H1 (cell line): ENCODE results near the gene EDEM1. TPM values are rescaled to one million over a fixed set of nuclear protein-coding genes. Genes with fewer than 3 reads are reported as not detected.

ENCODE experiments used
- CTCF ChIA-PET: fragments of 300-600 bp; sonication (Branson Sonifier 250); formaldehyde crosslinking; loops from one replicate; lab custom pipeline; 2021; ENCODE audit not compliant: partially characterized antibody; lab: Charles Lee
- POLR2A ChIA-PET: fragments of 300-600 bp; sonication (Branson Sonifier 250); formaldehyde crosslinking; loops from one replicate; lab custom pipeline; 2021; ENCODE audit warnings: inconsistent platforms; ENCODE audit not compliant: partially characterized antibody; lab: Charles Lee
- DNase-seq, 2 experiments: peaks; one replicate each; pipeline versions ENCODE4 v3.0.0 to v3.0.0-alpha.2; 2010 to 2022; ENCODE audit warnings: low spot score in 2 of 2, low read depth in 1 of 2, mixed read lengths in 1 of 2
- FAIRE-seq: peaks from 2 replicates; lab custom pipeline; 2011; peaks lifted over from hg19 to GRCh38; lab: Jason Lieb, UNC
- H2AFZ ChIP-seq: 2 replicates; pipeline ENCODE4 v1.8.1; 2012; ENCODE audit warnings: low read length, inconsistent platforms
- H2AK5ac ChIP-seq: 2 replicates; pipeline ENCODE4 v1.6.1; 2013; ENCODE audit warnings: low read depth, low read length
- H2BK120ac ChIP-seq: replicated peaks from 2 replicates; pipeline ENCODE3; 2013; ENCODE audit warnings: low read depth, low read length, inconsistent platforms
- H2BK12ac ChIP-seq: 2 replicates; pipeline ENCODE4 v1.6.1; 2013; ENCODE audit warnings: low read depth, low read length
- H2BK15ac ChIP-seq: 2 replicates; pipeline ENCODE4 v1.6.1; 2013; ENCODE audit warnings: low read length
- H2BK20ac ChIP-seq: 2 replicates; pipeline ENCODE4 v1.6.1; 2013; ENCODE audit warnings: low read length
- H2BK5ac ChIP-seq: 2 replicates; pipeline ENCODE4 v1.6.1; 2013; ENCODE audit warnings: low read depth, low read length
- H3K14ac ChIP-seq: 2 replicates; pipeline ENCODE4 v1.6.1; 2013; ENCODE audit warnings: inconsistent platforms; ENCODE audit not compliant: insufficient read length
- H3K18ac ChIP-seq: 2 replicates; pipeline ENCODE4 v1.6.1; 2013; ENCODE audit warnings: low read length; ENCODE audit errors: extremely low read depth
- H3K23ac ChIP-seq: 2 replicates; pipeline ENCODE4 v1.6.1; 2013; ENCODE audit warnings: inconsistent platforms; ENCODE audit not compliant: insufficient read length
- H3K23me2 ChIP-seq: 2 replicates; pipeline ENCODE4 v1.6.1; 2013; ENCODE audit warnings: low read depth, low read length
- H3K27ac ChIP-seq: 2 replicates; pipeline ENCODE4 v1.6.1; 2011; ENCODE audit warnings: low read depth, low read length, inconsistent platforms
- H3K27me3 ChIP-seq, 4 experiments: replicated peaks in 1 of 4; 1 replicate in 1 of 4; 2 replicates in 3 of 4; pipeline versions ENCODE4 v1.6.1 to v1.8.1; 2011 to 2013; ENCODE audit warnings: low read length in 3 of 4, mild to moderate bottlenecking in 3 of 4, inconsistent platforms in 2 of 4, mixed read lengths in 2 of 4, moderate library complexity in 1 of 4; ENCODE audit not compliant: control insufficient read depth in 3 of 4, insufficient read depth in 3 of 4; ENCODE audit errors: extremely low read depth in 1 of 4
- H3K36me3 ChIP-seq, 4 experiments: 2 replicates each; pipeline versions ENCODE4 v1.6.1 to v1.8.1; 2011 to 2013; ENCODE audit warnings: mild to moderate bottlenecking in 4 of 4, low read length in 3 of 4, moderate library complexity in 2 of 4, control low read depth in 1 of 4, inconsistent platforms in 1 of 4; ENCODE audit not compliant: insufficient read depth in 4 of 4, control insufficient read depth in 2 of 4
- H3K4ac ChIP-seq: replicated peaks from 2 replicates; pipeline ENCODE3; 2013; ENCODE audit warnings: low read length, low read depth, mixed read lengths, inconsistent platforms; ENCODE audit not compliant: insufficient read length
- H3K4me1 ChIP-seq, 4 experiments: replicated peaks in 1 of 4; 1 replicate in 1 of 4; 2 replicates in 3 of 4; pipeline versions ENCODE4 v1.6.1 to v1.8.1; 2011 to 2013; ENCODE audit warnings: low read length in 3 of 4, inconsistent platforms in 2 of 4, mixed read lengths in 1 of 4; ENCODE audit not compliant: insufficient read depth in 4 of 4, control insufficient read depth in 3 of 4
- H3K4me2 ChIP-seq, 2 experiments: 2 replicates each; pipeline versions ENCODE4 v1.6.1 to v1.8.1; 2011 to 2013; ENCODE audit warnings: low read depth in 2 of 2, low read length in 2 of 2, control low read depth in 1 of 2, inconsistent platforms in 1 of 2, mild to moderate bottlenecking in 1 of 2; ENCODE audit not compliant: insufficient read depth in 1 of 2
- H3K4me3 ChIP-seq, 4 experiments: fragments of 200-600, 300-600 bp in 1 of 4; sonication (generic), shearing (Covaris generic), sonication (Bioruptor Twin) in 1 of 4; 2 replicates each; pipeline versions ENCODE4 v1.5.1 to v1.8.1; 2011 to 2016; ENCODE audit warnings: low read length in 4 of 4, low read depth in 3 of 4, control low read depth in 2 of 4, inconsistent platforms in 2 of 4, mild to moderate bottlenecking in 2 of 4, mixed read lengths in 1 of 4, moderate library complexity in 1 of 4; ENCODE audit not compliant: insufficient read depth in 2 of 4; ENCODE audit errors: extremely low read depth in 1 of 4
- H3K56ac ChIP-seq: replicated peaks from 2 replicates; pipeline ENCODE3; 2013; ENCODE audit warnings: low read depth, mild to moderate bottlenecking, mixed read lengths, low read length, inconsistent platforms; ENCODE audit not compliant: insufficient read length
- H3K79me1 ChIP-seq: 2 replicates; pipeline ENCODE4 v1.6.1; 2013; ENCODE audit warnings: low read depth, low read length, control low read depth
- H3K79me2 ChIP-seq, 2 experiments: 2 replicates each; pipeline versions ENCODE4 v1.6.1 to v1.8.1; 2012 to 2013; ENCODE audit warnings: low read length in 2 of 2, mild to moderate bottlenecking in 2 of 2, inconsistent platforms in 1 of 2; ENCODE audit not compliant: insufficient read depth in 2 of 2, control insufficient read depth in 1 of 2
- H3K9ac ChIP-seq, 4 experiments: replicated peaks in 1 of 4; 1 replicate in 1 of 4; 2 replicates in 3 of 4; pipeline versions ENCODE4 v1.6.1 to v1.8.1; 2011 to 2013; ENCODE audit warnings: low read depth in 3 of 4, low read length in 3 of 4, control low read depth in 2 of 4, mild to moderate bottlenecking in 2 of 4, moderate library complexity in 2 of 4, inconsistent platforms in 1 of 4; ENCODE audit errors: extremely low read depth in 1 of 4
- H3K9me3 ChIP-seq, 2 experiments: 2 replicates each; pipeline versions ENCODE4 v1.6.1 to v1.8.1; 2012 to 2013; ENCODE audit warnings: mild to moderate bottlenecking in 2 of 2, moderate library complexity in 2 of 2, control low read depth in 1 of 2, inconsistent platforms in 1 of 2, low read depth in 1 of 2, low read length in 1 of 2, mixed read lengths in 1 of 2; ENCODE audit not compliant: insufficient read depth in 2 of 2
- H4K20me1 ChIP-seq, 2 experiments: replicated peaks in 1 of 2; 2 replicates each; pipeline versions ENCODE3 to v1.8.1; 2011 to 2013; ENCODE audit warnings: inconsistent platforms in 2 of 2, low read length in 2 of 2, mild to moderate bottlenecking in 1 of 2; ENCODE audit not compliant: insufficient read depth in 2 of 2, control insufficient read depth in 1 of 2
- H4K5ac ChIP-seq: 2 replicates; pipeline ENCODE4 v1.6.1; 2013; ENCODE audit warnings: low read length, low read depth, mixed read lengths, inconsistent platforms; ENCODE audit not compliant: insufficient read length
- H4K8ac ChIP-seq: 2 replicates; pipeline ENCODE4 v1.8.0; 2013; ENCODE audit warnings: mild to moderate bottlenecking, moderate library complexity, low read length, inconsistent platforms; ENCODE audit not compliant: insufficient read depth; ENCODE audit errors: extremely low read depth
- H4K91ac ChIP-seq: replicated peaks from 2 replicates; pipeline ENCODE3; 2013; ENCODE audit warnings: low read length, mixed read lengths, inconsistent platforms; ENCODE audit not compliant: insufficient read length
- CEBPB ChIP-seq: IDR thresholded peaks from 2 replicates; pipeline ENCODE4 v1.6.1; 2012; ENCODE audit warnings: low read depth, low read length
- EP300 ChIP-seq, 2 experiments: IDR thresholded peaks; 1 replicate in 1 of 2; 2 replicates in 1 of 2; pipeline ENCODE4 v1.6.1; 2011 to 2012; ENCODE audit warnings: low read depth in 2 of 2, low read length in 2 of 2, mild to moderate bottlenecking in 2 of 2, borderline replicate concordance in 1 of 2, inconsistent platforms in 1 of 2, moderate library complexity in 1 of 2
- GTF2F1 ChIP-seq: IDR thresholded peaks from 2 replicates; pipeline ENCODE4 v1.6.1; 2012; ENCODE audit warnings: low read depth, low read length, improper control_type of control experiment, borderline replicate concordance
- KDM4A ChIP-seq: IDR thresholded peaks from one replicate; pipeline ENCODE4 v1.7.1; 2012; ENCODE audit warnings: low read depth, mild to moderate bottlenecking, moderate library complexity, low read length, inconsistent platforms; ENCODE audit not compliant: severe bottlenecking
- KDM5A ChIP-seq: fragments of 200-600 bp; IDR thresholded peaks from 2 replicates; pipeline ENCODE4 v1.7.1; 2012; ENCODE audit warnings: mild to moderate bottlenecking, low read length, inconsistent platforms, mixed read lengths
- RAD21 ChIP-seq, 2 experiments: IDR thresholded peaks in 1 of 2; conservative IDR thresholded peaks in 1 of 2; 2 replicates each; pipeline ENCODE4 v1.6.1; 2011; ENCODE audit warnings: low read depth in 2 of 2, low read length in 2 of 2, improper control_type of control experiment in 1 of 2, inconsistent platforms in 1 of 2, mild to moderate bottlenecking in 1 of 2, moderate library complexity in 1 of 2
- SP2 ChIP-seq: IDR thresholded peaks from 2 replicates; pipeline ENCODE4 v1.6.1; 2012; ENCODE audit warnings: mild to moderate bottlenecking, low read length, inconsistent platforms
- SRF ChIP-seq: IDR thresholded peaks from 2 replicates; pipeline ENCODE4 v1.6.1; 2011; ENCODE audit warnings: mild to moderate bottlenecking, low read depth, low read length, moderate library complexity
- SUZ12 ChIP-seq: fragments of 200-600 bp; sonication (generic); IDR thresholded peaks from 2 replicates; pipeline ENCODE4 v1.6.1; 2012; ENCODE audit warnings: mild to moderate bottlenecking, inconsistent platforms, low read length, moderate library complexity, mixed read lengths
- ZNF274 ChIP-seq: IDR thresholded peaks from 2 replicates; pipeline ENCODE4 v1.7.0; 2012; ENCODE audit warnings: low read length, borderline replicate concordance; ENCODE audit errors: extremely low read depth
- WGBS, 2 experiments: shearing (Covaris generic) in 1 of 2; methylation state at CpG; one replicate each; pipeline versions ENCODE4 v1.1.6 to v1.1.7; 2013 to 2015; ENCODE audit warnings: low lambda C conversion rate in 2 of 2, mixed read lengths in 2 of 2, inconsistent platforms in 1 of 2, low coverage in 1 of 2, missing lambda C conversion rate in 1 of 2; ENCODE audit not compliant: insufficient replicate concordance in 2 of 2, insufficient coverage in 1 of 2, insufficient read length in 1 of 2; ENCODE audit errors: extremely low coverage in 1 of 2, missing lambda C conversion rate in 1 of 2; 5-methylcytosine and 5-hydroxymethylcytosine counted together
- polyA plus RNA-seq, 7 experiments: library from polyadenylated mRNA; depleted of rRNA in 3 of 7; stranded (reverse) in 5 of 7; unstranded in 2 of 7; fragments of >200 nt in 5 of 7; fragments of 200-250 nt in 2 of 7; gene quantifications; 1 replicate in 5 of 7; 2 replicates in 1 of 7; 4 replicates in 1 of 7; pipeline versions ENCODE4 v1.2.1 to v1.2.3, GENCODE V29; 2011 to 2013; ENCODE audit warnings: missing spikeins in 2 of 7, mixed read lengths in 2 of 7
- total RNA-seq: library from RNA; stranded (reverse); fragmentation: NEBNext Ultra II Directional; extraction: Animal tissue kit (Norgen Biotek cat#: 25700); gene quantifications from 2 replicates; pipeline ENCODE4 v1.2.1, GENCODE V29; 2021
- TF ChIP-seq, protein P1 (sequence below), 3 experiments: IDR thresholded peaks; 1 replicate in 2 of 3; 2 replicates in 1 of 3; pipeline versions ENCODE4 v1.5.1 to v1.6.1; 2011; ENCODE audit warnings: low read length in 3 of 3, mild to moderate bottlenecking in 3 of 3, inconsistent platforms in 2 of 3, low read depth in 1 of 3, moderate library complexity in 1 of 3; ENCODE audit not compliant: insufficient read depth in 1 of 3; ENCODE audit errors: control extremely low read depth in 1 of 3

Gene EDEM1
- total and polyA plus RNA-seq, 2 of the 8 experiments (the other 6 are each of a cell fraction or from before 2014, with no cell fraction given) = 4.8 to 16.4 TPM

DNA sequence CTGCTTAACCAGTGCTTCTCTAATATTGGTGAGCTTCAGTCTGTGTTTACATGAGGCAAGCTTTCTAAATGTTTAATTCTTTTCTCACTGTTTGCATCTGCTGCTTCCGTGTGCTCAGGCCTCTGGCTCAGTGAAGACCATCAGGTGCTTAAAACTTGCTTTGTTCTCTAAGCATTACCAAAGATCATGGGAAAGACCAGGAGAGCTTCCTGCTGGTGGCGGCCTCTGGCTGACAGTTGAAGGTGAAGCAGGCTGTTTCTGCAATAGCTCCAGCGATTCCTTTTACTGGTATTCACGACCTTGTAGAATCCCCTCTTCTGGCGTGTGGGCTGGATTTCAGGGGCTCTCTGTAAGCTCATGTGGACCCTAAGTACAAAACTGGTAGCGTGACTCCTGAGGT is 45.1 kb downstream of the EDEM1 start:
- ChIA-PET POLR2A (no interaction called here), CTCF (interaction anchor here (0.7 to 1.8 kb wide), 16 partner anchors 10 to 402 kb away, joined by 3 to 15 read pairs (median 4); no protein-coding TSS in a partner anchor)
- no peak overlapping the region for H3K23ac ChIP-seq
- H3K27me3 ChIP-seq = no peaks in the 10 kb centered on the region
- no peak overlapping the region for H3K9ac ChIP-seq
- no peaks in the 10 kb centered on the region for H3K23me2 ChIP-seq
- H3K27ac ChIP-seq = no peak overlapping the region
- no peaks in the 10 kb centered on the region for H3K4me1 ChIP-seq
- no peak overlapping the region for H3K14ac ChIP-seq
- H3K79me2 ChIP-seq = no peaks in the 10 kb centered on the region
- H3K79me1 ChIP-seq = no peaks in the 10 kb centered on the region
- 62% methylated on average over 6 of the region's 6 CpGs; no CpG with 5 or more reads in 1 of the 2 experiments for WGBS, 2 experiments
- H4K91ac ChIP-seq = no peak overlapping the region
- no peak overlapping the region for H2BK5ac ChIP-seq
- no peak overlapping the region for H4K5ac ChIP-seq
- H2BK120ac ChIP-seq = no peak overlapping the region
- H2BK20ac ChIP-seq = no peak overlapping the region
- H3K18ac ChIP-seq = no peak overlapping the region
- H4K8ac ChIP-seq = no peak overlapping the region
- no peak overlapping the region for H2BK15ac ChIP-seq
- no peak overlapping the region for H2AK5ac ChIP-seq
- no peak overlapping the region for H3K4me3 ChIP-seq
- FAIRE-seq (peak; percentile 66), DNase-seq (peak in 1 of 2 experiments; percentile 17)
- no peak overlapping the region for H3K4me2 ChIP-seq
- no peaks in the 10 kb centered on the region for H4K20me1 ChIP-seq
- H3K56ac ChIP-seq = no peak overlapping the region
- no peak overlapping the region for H3K4ac ChIP-seq
- no peak overlapping the region for H2BK12ac ChIP-seq
- H3K36me3 ChIP-seq = no peaks in the 10 kb centered on the region
- no peaks in the 10 kb centered on the region for H3K9me3 ChIP-seq
- H2AFZ ChIP-seq = peak overlapping the region; percentile 60
- TF ChIP-seq, protein P1, sequence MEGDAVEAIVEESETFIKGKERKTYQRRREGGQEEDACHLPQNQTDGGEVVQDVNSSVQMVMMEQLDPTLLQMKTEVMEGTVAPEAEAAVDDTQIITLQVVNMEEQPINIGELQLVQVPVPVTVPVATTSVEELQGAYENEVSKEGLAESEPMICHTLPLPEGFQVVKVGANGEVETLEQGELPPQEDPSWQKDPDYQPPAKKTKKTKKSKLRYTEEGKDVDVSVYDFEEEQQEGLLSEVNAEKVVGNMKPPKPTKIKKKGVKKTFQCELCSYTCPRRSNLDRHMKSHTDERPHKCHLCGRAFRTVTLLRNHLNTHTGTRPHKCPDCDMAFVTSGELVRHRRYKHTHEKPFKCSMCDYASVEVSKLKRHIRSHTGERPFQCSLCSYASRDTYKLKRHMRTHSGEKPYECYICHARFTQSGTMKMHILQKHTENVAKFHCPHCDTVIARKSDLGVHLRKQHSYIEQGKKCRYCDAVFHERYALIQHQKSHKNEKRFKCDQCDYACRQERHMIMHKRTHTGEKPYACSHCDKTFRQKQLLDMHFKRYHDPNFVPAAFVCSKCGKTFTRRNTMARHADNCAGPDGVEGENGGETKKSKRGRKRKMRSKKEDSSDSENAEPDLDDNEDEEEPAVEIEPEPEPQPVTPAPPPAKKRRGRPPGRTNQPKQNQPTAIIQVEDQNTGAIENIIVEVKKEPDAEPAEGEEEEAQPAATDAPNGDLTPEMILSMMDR (IDR thresholded peaks at IDR 0.05; ENCODE audit: control extremely low read depth in 1 of 3, insufficient read depth in 1 of 3, low read depth in 1 of 3, low read length in 3 of 3) = peak; percentile 41 to 75 (median 59); a peak in 3 of 4 replicates
- TF ChIP-seq SP2 (no peak), SRF (no peak), CEBPB (no peak), KDM4A (no peak), EP300 (IDR thresholded peaks at IDR 0.05; ENCODE audit: borderline replicate concordance in 1 of 2, low read depth in 2 of 2, low read length in 2 of 2) (no peak), RAD21 (IDR thresholded peaks at IDR 0.05 in 1 of 2, conservative IDR thresholded peaks at IDR 0.05 in 1 of 2; ENCODE audit: low read depth in 2 of 2, low read length in 2 of 2) (peak; percentile 38 to 52; a peak in 3 of 4 replicates), ZNF274 (no peak), GTF2F1 (no peak), KDM5A (no peak), SUZ12 (no peak)
